GM19351 (cell line): ENCODE data around the gene RNF144B.
"Not testable (repeated sequence)": the region's sequence is repeated elsewhere in the genome, so short reads cannot be mapped to it uniquely, and the experiment has no call there.

Source experiments
- ATAC-seq: cut with Tn5 transposase; IDR thresholded peaks from one replicate; pipeline ENCODE4 v1.9.1; 2021; ENCODE audit warnings: mild to moderate bottlenecking, moderate library complexity; ENCODE audit not compliant: unreplicated experiment

Gene RNF144B

GRCh38 chr6:18387061-18387721, at the start of gene RNF144B:
Gene RNF144B (plus strand): TSS chr6:18387350. CDS start chr6:18399535, 12,185 bp downstream.
- peak; percentile 78 for ATAC-seq

DNA sequence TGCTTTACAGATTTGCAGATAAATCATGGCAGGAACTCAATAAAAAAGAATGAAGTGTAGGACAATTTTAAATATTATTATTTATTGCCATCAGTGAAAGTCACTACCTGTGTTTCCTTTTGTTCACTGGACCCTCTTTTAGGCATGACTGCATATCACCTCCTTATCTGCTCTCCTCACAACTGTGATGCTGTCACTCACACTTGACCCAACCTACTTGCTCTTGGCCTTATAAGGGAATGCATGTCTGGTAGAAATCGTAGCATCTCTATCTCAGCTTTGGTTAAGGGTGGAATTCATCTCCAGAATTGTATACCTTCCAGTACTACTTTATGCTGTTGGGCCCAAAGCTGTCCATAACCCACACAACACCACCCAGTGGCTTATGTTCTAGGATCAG, 47.6 kb upstream of the RNF144B start:
- no peak for ATAC-seq

- no peak for ATAC-seq
Measured at GRCh38 chr6:18340781-18341551, 46.2 kb upstream of the RNF144B start.

- ATAC-seq: no peak
Measured at GRCh38 chr6:18342223-18342622, 44.9 kb upstream of the RNF144B start.

DNA sequence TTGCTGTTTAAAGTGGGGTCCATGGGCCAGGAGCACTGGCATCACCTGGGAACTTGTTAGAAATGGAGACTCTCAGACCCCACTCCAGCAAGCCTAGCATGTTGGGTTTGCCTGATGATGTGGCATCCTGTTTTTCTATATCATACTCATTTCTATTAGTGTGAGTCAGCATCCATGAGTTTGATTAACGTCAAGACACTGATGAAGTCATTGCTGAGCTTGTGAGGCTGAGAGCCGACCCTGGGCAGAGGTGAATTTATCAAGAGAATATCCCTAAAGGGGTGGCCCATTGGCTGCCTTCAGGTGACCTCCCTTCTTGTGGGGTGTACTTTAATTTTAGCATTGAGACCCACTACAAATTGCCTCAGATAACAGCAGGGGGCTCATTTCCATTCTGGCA, 43.4 kb upstream of the RNF144B start:
- ATAC-seq: no peak

DNA sequence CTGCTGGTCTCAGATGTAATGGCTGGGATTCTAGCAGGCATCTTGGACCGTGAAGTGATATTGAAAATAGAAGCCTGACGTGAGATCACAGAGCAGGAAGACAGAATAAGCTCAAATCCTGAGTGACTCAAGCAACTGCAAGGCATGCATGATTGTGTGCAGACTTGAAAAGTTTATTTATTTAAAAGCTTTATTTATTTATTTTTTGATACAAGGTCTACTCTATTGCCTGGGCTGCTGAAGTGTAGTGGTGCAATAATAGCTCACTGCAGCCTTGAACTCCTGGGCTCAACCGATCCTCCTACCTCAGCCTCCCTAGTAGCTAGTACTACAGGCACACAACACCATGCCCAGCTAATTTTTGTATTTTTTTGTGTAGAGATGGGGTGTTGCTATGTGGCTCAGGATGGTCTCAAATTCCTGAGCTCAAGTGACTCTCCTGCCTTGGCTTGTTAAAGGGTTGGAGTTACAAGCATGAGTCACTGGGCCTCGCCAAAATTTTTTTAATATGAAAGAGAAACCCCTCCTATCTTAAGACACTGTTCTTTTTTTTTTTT, 40.1 kb upstream of the RNF144B start:
- ATAC-seq: no peak

GRCh38 chr6:18347866-18348265, 39.3 kb upstream of the RNF144B start:
- ATAC-seq: no peak

- ATAC-seq: no peak
Measured at GRCh38 chr6:18349386-18349785, 37.8 kb upstream of the RNF144B start.

GRCh38 chr6:18350271-18350670, 36.9 kb upstream of the RNF144B start:
- ATAC-seq: no peak

DNA sequence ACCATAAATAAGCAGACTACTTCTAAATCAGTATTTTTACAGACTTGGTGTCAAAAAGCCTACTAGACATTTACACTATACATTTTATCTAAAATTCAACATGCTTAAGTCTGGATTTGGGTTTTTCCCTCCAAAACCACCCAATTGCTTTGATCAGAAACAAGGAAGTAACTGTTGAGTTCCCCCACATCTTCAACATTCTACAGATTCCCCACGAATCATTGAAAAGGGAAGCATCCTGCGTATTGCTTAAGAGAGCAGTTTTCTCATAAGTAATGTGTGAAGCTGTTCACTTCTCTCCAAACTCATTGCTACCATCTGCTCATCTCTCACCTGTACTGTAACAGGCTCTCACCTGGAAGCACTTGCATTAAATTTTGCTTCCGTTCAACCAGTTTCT, 36.4 kb upstream of the RNF144B start:
- ATAC-seq: no peak

DNA sequence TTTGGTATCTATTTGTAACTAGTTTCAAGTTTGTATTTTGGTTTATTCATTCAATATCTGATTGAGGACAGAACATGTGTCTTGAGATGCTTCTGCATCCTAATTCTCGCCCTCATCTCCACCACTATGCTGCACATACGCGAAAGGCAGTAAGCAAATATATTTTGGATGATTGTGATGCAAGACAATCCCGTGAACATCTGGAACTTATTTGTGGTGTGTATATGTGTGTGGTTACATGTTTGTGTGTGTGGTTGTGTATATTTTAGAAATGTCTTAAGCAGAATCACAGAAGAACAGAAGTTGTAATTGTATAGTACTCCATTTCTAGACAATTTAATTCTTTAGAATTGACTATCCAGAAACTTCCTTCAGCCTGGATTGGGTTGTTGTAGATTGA, 35.1 kb upstream of the RNF144B start:
- no peak for ATAC-seq

- no peak for ATAC-seq
Measured at GRCh38 chr6:18352842-18353241, 34.3 kb upstream of the RNF144B start.

GRCh38 chr6:18353251-18353650, 33.9 kb upstream of the RNF144B start:
- ATAC-seq: no peak

- ATAC-seq: not testable (repeated sequence)
Measured at GRCh38 chr6:18357546-18357945, 29.6 kb upstream of the RNF144B start.

- ATAC-seq: peak; percentile 97
Measured at GRCh38 chr6:18359237-18359885, 27.8 kb upstream of the RNF144B start.

DNA sequence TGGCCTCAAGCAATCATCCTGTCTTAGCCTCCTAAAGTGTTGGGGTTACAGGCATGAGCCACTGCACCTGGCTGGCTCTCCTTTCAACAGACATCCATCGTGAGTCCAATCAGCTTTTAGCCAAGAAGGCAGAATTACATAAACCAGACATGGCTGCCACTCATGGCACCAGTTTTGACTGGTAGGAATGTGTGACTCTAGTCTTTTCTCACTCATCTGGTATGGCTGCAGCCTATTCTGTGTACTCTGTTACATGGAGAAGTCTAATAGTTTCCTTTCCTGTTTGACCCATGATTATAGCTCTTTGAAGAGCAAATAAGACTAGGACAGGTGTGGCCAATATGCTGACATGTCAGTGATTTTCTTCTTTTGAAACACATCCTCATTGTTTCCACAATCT, 27.0 kb upstream of the RNF144B start:
- ATAC-seq: no peak

DNA sequence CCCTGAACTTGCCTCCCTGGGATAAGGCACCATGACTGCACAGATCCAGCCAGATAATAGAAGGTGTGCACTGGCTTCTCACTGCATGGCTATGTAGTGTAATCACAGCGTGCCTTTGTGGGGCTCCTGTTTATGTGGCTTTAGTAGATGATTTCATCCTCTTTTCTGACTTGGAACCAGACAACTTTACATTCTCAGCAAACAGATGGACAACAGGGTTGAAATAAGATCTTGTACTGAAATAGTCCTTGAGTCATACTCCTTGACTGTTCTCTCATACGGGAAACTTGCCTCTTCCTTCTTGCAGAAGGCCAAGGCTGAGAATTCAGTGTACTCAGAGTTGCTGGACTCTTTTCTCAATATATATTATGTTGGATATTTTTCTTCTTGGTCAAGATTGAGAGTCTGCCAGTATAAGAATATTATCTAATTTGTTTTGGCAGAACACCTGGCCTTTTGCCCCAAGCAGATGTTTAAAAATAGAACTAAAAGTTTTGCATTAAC, 25.0 kb upstream of the RNF144B start:
- ATAC-seq: no peak

DNA sequence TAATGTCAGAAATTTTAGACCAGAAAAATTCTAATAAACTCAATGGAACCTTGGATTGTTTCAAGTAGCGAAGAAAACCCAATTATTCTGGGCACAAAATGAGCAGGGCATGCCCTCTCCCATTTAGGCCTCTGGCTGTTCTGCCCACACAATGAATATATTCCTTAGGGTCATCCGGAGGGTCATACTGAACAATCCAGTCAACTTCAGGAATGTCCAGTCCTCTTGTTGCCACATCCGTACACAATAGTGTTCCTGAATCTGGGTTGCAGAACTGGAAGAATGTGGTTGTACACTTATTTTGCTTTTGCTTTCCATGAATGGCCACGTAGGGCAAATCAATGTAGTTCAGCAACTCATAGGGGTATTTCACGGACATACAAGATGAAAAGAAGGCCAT, 23.4 kb upstream of the RNF144B start:
- ATAC-seq: no peak

DNA sequence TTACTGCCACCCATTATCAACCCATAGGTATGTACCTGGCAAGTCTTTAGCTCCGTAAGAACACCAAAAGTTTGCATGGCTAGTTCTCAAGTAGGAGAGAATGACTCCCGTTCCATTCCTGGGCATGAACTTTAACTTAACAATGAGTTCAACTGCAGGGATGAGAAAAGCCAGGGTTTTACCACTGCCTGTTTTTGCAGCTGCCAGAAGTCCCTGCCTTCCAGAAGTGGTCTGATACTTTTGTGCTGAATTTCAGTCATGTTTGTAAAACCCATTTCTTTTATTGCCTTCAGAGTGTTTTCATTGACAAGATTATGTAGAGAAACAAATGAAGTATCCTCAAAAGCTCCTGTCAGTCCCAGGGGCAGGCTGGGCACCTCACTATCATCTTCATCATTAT, 22.6 kb upstream of the RNF144B start:
- ATAC-seq: not testable (repeated sequence)

GRCh38 chr6:18367371-18367770, 19.8 kb upstream of the RNF144B start:
- no peak for ATAC-seq

DNA sequence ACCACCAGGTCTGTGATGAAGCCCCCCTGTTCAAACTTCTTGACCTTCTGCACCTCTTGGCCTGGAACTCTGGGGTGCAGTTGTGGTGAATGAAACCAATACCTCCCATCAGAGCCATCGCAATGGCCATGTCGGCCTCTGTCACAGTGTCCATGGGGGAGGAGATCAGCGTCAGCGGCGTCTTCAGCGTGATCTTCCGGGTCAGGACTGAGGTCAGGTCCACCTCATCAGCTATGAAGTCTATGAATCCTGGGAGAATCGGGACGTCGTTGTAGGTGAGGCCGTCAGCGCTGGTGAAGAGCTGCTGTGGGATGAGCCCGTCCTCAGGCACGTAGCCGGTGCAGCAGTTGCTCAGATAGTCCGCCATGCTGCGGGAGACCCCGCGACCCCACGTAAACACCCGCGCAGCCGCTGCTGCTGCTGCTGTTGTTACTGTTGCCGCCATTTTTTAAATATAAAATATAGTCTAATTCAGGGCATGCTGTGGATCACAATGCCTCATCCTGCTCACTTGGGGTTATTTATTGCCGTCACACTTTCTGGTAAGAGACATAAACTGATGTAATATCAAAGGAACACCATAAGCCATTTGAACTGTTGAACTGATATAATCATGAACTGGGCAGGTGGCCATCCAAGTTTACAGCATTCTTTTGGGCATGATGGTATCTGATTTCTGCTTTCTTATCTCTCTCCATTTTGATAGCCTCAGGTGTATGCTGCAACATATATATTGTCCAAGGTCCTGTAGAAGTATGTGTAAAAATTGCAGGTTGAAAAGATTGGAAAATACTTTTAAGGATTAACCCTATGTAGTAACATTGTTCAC, 18.7 kb upstream of the RNF144B start:
- ATAC-seq: no peak
